Osteocyte (in vitro differentiated cells): ENCODE data around the gene PRMT5. TPM values are rescaled to one million over a fixed set of nuclear protein-coding genes. Genes with fewer than 3 reads are reported as not detected.

Source experiments
- DNase-seq: peaks from one replicate; pipeline ENCODE4 v3.0.0; 2021; ENCODE audit warnings: mixed read lengths; ENCODE audit not compliant: unreplicated experiment; ENCODE audit errors: extremely low spot score
- H3K27ac Mint-ChIP-seq: one replicate; pipeline ENCODE4 v1.8.0; 2021; ENCODE audit warnings: mild to moderate bottlenecking, mixed read lengths; ENCODE audit not compliant: unreplicated experiment
- H3K27me3 Mint-ChIP-seq: one replicate; pipeline ENCODE4 v1.8.0; 2021; ENCODE audit warnings: mixed read lengths; ENCODE audit not compliant: unreplicated experiment
- H3K36me3 Mint-ChIP-seq: one replicate; pipeline ENCODE4 v1.8.0; 2021; ENCODE audit warnings: mixed read lengths; ENCODE audit not compliant: unreplicated experiment
- H3K4me1 Mint-ChIP-seq: one replicate; pipeline ENCODE4 v1.8.0; 2021; ENCODE audit warnings: mixed read lengths; ENCODE audit not compliant: unreplicated experiment
- H3K4me3 Mint-ChIP-seq: one replicate; pipeline ENCODE4 v1.8.0; 2021; ENCODE audit warnings: mild to moderate bottlenecking, moderate library complexity, mixed read lengths; ENCODE audit not compliant: unreplicated experiment
- H3K9me3 Mint-ChIP-seq: one replicate; pipeline ENCODE4 v1.8.0; 2021; ENCODE audit warnings: mixed read lengths; ENCODE audit not compliant: unreplicated experiment
- CTCF ChIP-seq: fragments of 200-600 bp; sonication (generic); IDR thresholded peaks from 2 replicates; pipeline ENCODE4 v1.5.0; 2021; ENCODE audit warnings: antibody characterized with exemption, mild to moderate bottlenecking, moderate library complexity
- total RNA-seq: library from RNA; stranded (reverse); gene quantifications from 2 replicates; pipeline ENCODE4 v1.2.1, GENCODE V29; 2021

Gene PRMT5
- total RNA-seq, 1 donor from 2014 or later, result 68.4 TPM

GRCh38 chr14:22893706-22894105, 35.5 kb downstream of the PRMT5 start:
- no peak overlapping the region for H3K4me3 Mint-ChIP-seq
- peaks cover 9% of the 10 kb centered on the region for H3K4me1 Mint-ChIP-seq
- no peaks in the 10 kb centered on the region for H3K9me3 Mint-ChIP-seq

GRCh38 chr14:22892488-22892887, 36.7 kb downstream of the PRMT5 start:
- no peak for TF ChIP-seq CTCF
- Mint-ChIP-seq H3K27me3 (no peaks in the 10 kb centered on the region), H3K4me1 (peaks cover 5% of the 10 kb centered on the region), H3K9me3 (no peaks in the 10 kb centered on the region), H3K36me3 (peaks cover 2% of the 10 kb centered on the region), H3K4me3 (no peak overlapping the region), H3K27ac (no peak overlapping the region)
- DNase-seq, result no peak

More at GRCh38 chr14:22893706-22894105, 35.5 kb downstream of the PRMT5 start:
- Mint-ChIP-seq H3K27me3 (no peaks in the 10 kb centered on the region), H3K36me3 (peaks cover 2% of the 10 kb centered on the region), H3K27ac (no peak overlapping the region)
- TF ChIP-seq CTCF, result no peak
- DNase-seq, result no peak

- Mint-ChIP-seq H3K27ac (no peak overlapping the region), H3K27me3 (no peaks in the 10 kb centered on the region), H3K4me1 (peaks cover 15% of the 10 kb centered on the region), H3K4me3 (no peak overlapping the region), H3K9me3 (no peaks in the 10 kb centered on the region), H3K36me3 (peaks cover 2% of the 10 kb centered on the region)
- no peak for DNase-seq
- TF ChIP-seq CTCF, result no peak
Measured at GRCh38 chr14:22890416-22890815, 38.8 kb downstream of the PRMT5 start.

GRCh38 chr14:22888662-22889061, 40.5 kb downstream of the PRMT5 start:
- peaks cover 15% of the 10 kb centered on the region for H3K4me1 Mint-ChIP-seq
- H3K9me3 Mint-ChIP-seq, result no peaks in the 10 kb centered on the region
- no peak overlapping the region for H3K4me3 Mint-ChIP-seq
- TF ChIP-seq CTCF, result no peak
- DNase-seq, result no peak
- no peak overlapping the region for H3K27ac Mint-ChIP-seq
- no peaks in the 10 kb centered on the region for H3K27me3 Mint-ChIP-seq
- H3K36me3 Mint-ChIP-seq, result peaks cover 2% of the 10 kb centered on the region

GRCh38 chr14:22887990-22888378, 41.2 kb downstream of the PRMT5 start:
- Mint-ChIP-seq H3K27ac (no peak overlapping the region), H3K9me3 (no peaks in the 10 kb centered on the region), H3K27me3 (no peaks in the 10 kb centered on the region), H3K4me3 (peak overlapping the region; percentile 26), H3K36me3 (peaks cover 2% of the 10 kb centered on the region), H3K4me1 (peaks cover 15% of the 10 kb centered on the region)
- no peak for DNase-seq
- no peak for TF ChIP-seq CTCF
